ENCODE results near the gene KCND2. TPM values are rescaled to one million over a fixed set of nuclear protein-coding genes. Genes with fewer than 3 reads are reported as not detected.

Gene KCND2
- total RNA-seq, 1 experiment from 2014 or later = not detected

DNA sequence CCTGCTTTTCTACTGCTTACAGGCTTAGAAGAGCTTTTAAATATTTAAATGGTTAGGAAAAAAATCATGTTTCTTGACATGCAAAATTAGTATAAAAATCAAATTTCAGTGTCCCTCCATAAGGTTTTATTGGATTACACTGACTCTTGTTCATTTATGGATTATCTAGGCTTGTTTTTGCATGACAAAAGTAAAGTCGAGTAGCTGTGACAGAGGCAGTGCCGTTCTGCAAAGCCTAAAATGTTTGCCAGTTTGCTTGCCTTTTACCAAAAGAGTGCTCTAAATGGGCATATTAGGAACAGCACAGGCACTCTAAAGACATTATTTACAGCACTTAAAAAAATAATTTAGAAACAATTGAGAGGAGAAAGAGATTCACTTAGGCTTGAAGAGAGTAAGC, 445.4 kb downstream of the KCND2 start:
- DNase-seq (ENCODE audit: low read depth, low spot score) (no peak), ATAC-seq (no peak)
- ChIA-PET POLR2A (no interaction called here), CTCF (no interaction called here)
- H3K27ac ChIP-seq (ENCODE audit: low read length) = no peak overlapping the region
- no peak overlapping the region for H3K4me3 ChIP-seq (ENCODE audit: low read depth in 2 of 2, low read length in 2 of 2)
- TF ChIP-seq, protein P1, sequence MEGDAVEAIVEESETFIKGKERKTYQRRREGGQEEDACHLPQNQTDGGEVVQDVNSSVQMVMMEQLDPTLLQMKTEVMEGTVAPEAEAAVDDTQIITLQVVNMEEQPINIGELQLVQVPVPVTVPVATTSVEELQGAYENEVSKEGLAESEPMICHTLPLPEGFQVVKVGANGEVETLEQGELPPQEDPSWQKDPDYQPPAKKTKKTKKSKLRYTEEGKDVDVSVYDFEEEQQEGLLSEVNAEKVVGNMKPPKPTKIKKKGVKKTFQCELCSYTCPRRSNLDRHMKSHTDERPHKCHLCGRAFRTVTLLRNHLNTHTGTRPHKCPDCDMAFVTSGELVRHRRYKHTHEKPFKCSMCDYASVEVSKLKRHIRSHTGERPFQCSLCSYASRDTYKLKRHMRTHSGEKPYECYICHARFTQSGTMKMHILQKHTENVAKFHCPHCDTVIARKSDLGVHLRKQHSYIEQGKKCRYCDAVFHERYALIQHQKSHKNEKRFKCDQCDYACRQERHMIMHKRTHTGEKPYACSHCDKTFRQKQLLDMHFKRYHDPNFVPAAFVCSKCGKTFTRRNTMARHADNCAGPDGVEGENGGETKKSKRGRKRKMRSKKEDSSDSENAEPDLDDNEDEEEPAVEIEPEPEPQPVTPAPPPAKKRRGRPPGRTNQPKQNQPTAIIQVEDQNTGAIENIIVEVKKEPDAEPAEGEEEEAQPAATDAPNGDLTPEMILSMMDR (IDR thresholded peaks at IDR 0.05) = no peak
- TF ChIP-seq, protein P2, sequence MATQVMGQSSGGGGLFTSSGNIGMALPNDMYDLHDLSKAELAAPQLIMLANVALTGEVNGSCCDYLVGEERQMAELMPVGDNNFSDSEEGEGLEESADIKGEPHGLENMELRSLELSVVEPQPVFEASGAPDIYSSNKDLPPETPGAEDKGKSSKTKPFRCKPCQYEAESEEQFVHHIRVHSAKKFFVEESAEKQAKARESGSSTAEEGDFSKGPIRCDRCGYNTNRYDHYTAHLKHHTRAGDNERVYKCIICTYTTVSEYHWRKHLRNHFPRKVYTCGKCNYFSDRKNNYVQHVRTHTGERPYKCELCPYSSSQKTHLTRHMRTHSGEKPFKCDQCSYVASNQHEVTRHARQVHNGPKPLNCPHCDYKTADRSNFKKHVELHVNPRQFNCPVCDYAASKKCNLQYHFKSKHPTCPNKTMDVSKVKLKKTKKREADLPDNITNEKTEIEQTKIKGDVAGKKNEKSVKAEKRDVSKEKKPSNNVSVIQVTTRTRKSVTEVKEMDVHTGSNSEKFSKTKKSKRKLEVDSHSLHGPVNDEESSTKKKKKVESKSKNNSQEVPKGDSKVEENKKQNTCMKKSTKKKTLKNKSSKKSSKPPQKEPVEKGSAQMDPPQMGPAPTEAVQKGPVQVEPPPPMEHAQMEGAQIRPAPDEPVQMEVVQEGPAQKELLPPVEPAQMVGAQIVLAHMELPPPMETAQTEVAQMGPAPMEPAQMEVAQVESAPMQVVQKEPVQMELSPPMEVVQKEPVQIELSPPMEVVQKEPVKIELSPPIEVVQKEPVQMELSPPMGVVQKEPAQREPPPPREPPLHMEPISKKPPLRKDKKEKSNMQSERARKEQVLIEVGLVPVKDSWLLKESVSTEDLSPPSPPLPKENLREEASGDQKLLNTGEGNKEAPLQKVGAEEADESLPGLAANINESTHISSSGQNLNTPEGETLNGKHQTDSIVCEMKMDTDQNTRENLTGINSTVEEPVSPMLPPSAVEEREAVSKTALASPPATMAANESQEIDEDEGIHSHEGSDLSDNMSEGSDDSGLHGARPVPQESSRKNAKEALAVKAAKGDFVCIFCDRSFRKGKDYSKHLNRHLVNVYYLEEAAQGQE (IDR thresholded peaks at IDR 0.05; ENCODE audit: insufficient read depth in 1 of 2, low read depth in 2 of 2, low read length in 1 of 2) = no peak
- TF ChIP-seq TCF7L2 (IDR thresholded peaks at IDR 0.05; ENCODE audit: low read depth, low read length) (no peak), SIN3A (IDR thresholded peaks at IDR 0.05; ENCODE audit: borderline replicate concordance, insufficient read depth, low read depth, low read length) (no peak), POLR2AphosphoS5 (IDR thresholded peaks at IDR 0.05; ENCODE audit: low read depth, low read length) (no peak)
- H3K27me3 ChIP-seq (ENCODE audit: control insufficient read depth, insufficient read depth, low read length) = no peaks in the 10 kb centered on the region
- in situ Hi-C loops (cut with HindIII; ENCODE audit: low pct_unique_long_range_greater_than_20kb, low sequenced_read_pairs) = no loop called here
- no TSS peak for BruUV-seq (replicated peaks)
- no peaks in the 10 kb centered on the region for H3K9me3 ChIP-seq (ENCODE audit: control insufficient read depth, insufficient read depth, low read depth, low read length)
- intact Hi-C loops (cut with micrococcal nuclease; ENCODE audit: unreplicated experiment) = no loop called here
- H3K4me1 ChIP-seq (ENCODE audit: control insufficient read depth, insufficient read depth, low read length) = no peaks in the 10 kb centered on the region
- no peaks in the 10 kb centered on the region for H3K36me3 ChIP-seq (ENCODE audit: control insufficient read depth, insufficient read depth, low read length)

DNA sequence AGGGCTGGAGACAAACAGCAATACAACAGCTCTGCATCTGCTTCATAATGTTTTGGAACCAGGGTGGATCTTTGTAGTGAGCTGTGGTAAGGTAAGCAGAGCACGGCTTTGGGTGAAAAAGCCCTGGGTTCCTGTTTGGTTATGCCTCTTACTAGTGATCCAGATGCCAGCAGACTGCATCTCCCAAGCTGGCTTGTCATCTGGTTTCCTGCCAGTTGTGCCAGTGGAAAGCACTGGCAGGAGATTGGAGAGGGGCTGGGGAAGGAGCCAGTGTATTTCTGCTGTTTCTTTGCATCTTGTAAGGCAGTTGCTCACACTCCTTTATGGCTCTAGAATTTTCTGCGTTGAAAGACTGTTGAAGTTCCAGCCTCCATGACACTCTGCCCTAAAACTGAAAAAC, 447.3 kb downstream of the KCND2 start:
- in situ Hi-C loops (cut with HindIII; ENCODE audit: low pct_unique_long_range_greater_than_20kb, low sequenced_read_pairs) = no loop called here
- intact Hi-C loops (cut with micrococcal nuclease; ENCODE audit: unreplicated experiment) = loop anchor here (10.0 kb wide), 1 partner anchor 146 kb away; no protein-coding TSS in a partner anchor
- H3K4me1 ChIP-seq (ENCODE audit: control insufficient read depth, insufficient read depth, low read length) = no peaks in the 10 kb centered on the region

More for the DNA sequence above, 447.3 kb downstream of the KCND2 start:
- Histone ChIP-seq H3K27me3 (ENCODE audit: control insufficient read depth, insufficient read depth, low read length) (no peaks in the 10 kb centered on the region), H3K9me3 (ENCODE audit: control insufficient read depth, insufficient read depth, low read depth, low read length) (no peaks in the 10 kb centered on the region), H3K27ac (ENCODE audit: low read length) (no peak overlapping the region), H3K4me3 (ENCODE audit: low read depth in 2 of 2, low read length in 2 of 2) (no peak overlapping the region), H3K36me3 (ENCODE audit: control insufficient read depth, insufficient read depth, low read length) (no peaks in the 10 kb centered on the region)
- no TSS peak for BruUV-seq (replicated peaks)
- TF ChIP-seq, protein P2 (IDR thresholded peaks at IDR 0.05; ENCODE audit: insufficient read depth in 1 of 2, low read depth in 2 of 2, low read length in 1 of 2) = no peak
- no peak for TF ChIP-seq SIN3A (IDR thresholded peaks at IDR 0.05; ENCODE audit: borderline replicate concordance, insufficient read depth, low read depth, low read length)
- TF ChIP-seq, protein P1 (IDR thresholded peaks at IDR 0.05) = no peak
- ATAC-seq (no peak), DNase-seq (ENCODE audit: low read depth, low spot score) (no peak)
- ChIA-PET POLR2A (no interaction called here), CTCF (no interaction called here)

Measured in Panc1 (cell line).